GM18505 (cell line): ENCODE data around the gene ARHGAP1.

Experiments
- ATAC-seq: cut with Tn5 transposase; IDR thresholded peaks from one replicate; pipeline ENCODE4 v1.9.1; 2021; ENCODE audit not compliant: unreplicated experiment
- POLR2A ChIP-seq: IDR thresholded peaks from 4 replicates; pipeline ENCODE4 v1.6.1; 2011; ENCODE audit warnings: borderline replicate concordance; ENCODE audit not compliant: insufficient read depth, insufficient read length; ENCODE audit errors: extremely low read depth

The ARHGAP1 gene

DNA sequence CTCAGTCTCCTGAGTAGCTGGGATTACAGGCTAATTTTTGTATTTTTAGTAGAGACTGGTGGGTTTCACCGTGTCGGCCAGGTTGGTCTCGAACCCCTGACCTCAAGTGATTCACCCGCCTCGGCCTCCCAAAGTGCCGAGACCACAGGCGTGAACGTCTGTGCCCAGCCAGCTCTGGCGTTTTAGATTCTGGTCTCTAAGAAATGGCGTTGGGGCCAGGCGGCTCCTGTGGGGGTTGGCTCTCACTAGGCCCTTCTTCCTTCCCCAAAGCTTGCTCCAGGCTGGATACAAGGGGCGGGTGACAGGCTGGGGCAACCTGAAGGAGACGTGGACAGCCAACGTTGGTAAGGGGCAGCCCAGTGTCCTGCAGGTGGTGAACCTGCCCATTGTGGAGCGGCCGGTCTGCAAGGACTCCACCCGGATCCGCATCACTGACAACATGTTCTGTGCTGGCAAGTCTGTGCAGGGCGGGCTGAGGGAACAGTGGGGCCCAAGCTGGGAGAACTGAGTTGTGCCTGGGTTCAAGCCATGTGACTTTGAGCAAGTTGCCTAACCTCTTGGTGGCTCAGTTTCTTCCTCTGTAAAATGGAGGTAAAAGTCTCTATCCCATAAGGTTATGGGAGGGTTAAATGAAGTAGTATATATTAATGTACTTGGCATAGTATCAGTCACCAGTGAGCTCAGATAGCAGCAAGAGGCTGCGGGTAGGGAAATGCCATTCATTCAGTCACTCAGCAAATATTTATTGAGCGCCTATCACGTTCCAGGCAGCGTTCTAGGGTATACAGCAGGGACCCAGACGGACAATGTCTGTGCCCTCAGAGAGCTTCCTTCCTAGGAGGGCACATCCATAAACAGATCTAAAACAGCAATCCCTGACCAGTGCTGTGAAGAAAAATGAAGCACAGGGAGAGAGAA, 28.9 kb upstream of the ARHGAP1 start:
- no peak for TF ChIP-seq POLR2A
- ATAC-seq = no peak

DNA sequence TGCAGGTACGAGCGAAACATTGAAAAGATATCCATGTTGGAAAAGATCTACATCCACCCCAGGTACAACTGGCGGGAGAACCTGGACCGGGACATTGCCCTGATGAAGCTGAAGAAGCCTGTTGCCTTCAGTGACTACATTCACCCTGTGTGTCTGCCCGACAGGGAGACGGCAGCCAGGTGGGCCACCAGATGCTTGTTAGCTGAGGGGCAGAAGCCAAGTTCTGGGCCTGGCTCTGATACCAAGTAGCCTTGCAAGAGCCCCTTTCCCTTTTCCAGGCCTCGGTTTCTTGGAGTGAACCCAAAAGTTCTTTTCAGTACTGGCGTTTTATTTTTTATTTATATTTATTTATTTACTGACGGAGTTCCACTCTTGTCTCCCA, 28.2 kb upstream of the ARHGAP1 start:
- ATAC-seq = no peak
- TF ChIP-seq POLR2A = no peak

DNA sequence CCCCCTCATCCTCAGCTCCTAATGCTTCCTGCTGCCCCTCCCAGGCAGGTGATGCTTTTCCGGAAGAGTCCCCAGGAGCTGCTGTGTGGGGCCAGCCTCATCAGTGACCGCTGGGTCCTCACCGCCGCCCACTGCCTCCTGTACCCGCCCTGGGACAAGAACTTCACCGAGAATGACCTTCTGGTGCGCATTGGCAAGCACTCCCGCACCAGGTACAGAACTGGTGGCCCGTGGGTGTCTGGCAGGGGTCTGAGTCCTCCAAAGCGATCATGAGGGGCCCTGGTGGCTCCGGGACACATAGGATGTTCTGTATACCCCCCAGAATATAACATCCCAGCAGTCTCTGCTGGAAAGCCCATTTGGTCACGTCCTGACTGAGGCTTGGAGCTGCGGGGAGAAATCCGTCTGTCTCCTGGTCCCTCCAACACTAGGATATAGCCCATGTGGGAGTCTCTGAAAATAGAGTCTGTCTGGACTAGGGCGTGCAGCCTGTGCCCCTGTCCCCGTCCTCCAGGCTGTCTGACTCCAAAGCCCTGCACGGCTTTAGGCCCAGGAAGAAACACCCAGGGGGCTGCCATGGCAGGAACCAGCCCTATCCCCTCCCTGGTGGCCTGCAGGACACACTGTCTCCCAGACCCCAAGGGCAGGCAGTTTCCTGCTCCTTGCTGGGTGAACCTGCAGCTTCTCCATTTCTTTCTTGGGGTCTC, 27.7 kb upstream of the ARHGAP1 start:
- no peak for TF ChIP-seq POLR2A
- ATAC-seq = no peak

DNA sequence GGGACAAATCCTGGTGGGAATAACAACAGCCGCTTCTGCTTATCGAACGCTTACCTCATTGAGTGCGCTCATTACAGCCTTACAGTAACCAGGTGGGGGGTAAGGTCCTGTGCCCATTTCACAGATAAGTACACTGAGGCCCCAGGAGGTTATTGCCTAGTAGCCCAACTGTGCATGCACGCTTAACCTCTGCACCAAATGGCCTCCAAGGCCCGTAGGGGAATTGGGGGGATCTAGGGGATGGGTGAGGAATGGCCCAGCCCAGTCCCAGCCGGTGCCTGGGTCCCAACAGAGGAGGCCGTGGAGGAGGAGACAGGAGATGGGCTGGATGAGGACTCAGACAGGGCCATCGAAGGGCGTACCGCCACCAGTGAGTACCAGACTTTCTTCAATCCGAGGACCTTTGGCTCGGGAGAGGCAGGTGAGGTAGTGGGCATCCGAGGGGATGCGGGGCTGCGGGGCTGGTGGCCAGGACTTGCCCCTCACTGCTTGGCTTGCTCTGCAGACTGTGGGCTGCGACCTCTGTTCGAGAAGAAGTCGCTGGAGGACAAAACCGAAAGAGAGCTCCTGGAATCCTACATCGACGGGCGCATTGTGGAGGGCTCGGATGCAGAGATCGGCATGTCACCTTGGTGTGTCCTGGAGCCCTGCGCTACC, 25.9 kb upstream of the ARHGAP1 start:
- no peak for TF ChIP-seq POLR2A
- no peak for ATAC-seq

DNA sequence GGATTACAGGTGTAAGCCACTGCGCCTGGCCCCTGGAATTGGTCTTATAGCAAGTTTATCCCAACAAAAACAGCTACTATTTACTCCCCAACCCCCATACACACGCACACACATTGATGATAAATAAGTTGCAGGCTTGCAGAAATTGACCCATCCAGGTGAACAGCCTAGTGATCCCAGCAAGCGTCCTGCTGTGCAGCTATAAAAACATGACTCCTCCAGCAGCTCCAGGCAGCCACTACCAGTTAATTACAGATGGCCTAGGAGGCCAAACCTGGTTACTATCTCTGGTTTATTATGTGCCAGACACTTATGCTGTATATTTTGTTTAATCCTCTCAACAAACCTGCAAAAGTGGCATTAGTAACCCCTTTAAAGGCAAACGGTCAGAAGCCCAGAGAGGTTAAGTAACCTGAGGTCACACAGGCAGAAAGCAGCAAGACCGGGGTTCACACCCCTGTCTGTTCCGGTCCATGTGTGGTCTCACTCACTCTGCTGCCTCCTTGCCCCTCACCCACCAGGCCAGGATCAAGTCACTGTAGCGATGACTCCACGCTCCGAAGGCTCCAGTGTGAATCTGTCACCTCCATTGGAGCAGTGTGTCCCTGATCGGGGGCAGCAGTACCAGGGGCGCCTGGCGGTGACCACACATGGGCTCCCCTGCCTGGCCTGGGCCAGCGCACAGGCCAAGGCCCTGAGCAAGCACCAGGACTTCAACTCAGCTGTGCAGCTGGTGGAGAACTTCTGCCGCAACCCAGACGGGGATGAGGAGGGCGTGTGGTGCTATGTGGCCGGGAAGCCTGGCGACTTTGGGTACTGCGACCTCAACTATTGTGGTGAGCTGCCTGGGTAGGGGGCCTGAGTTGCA, 25.2 kb upstream of the ARHGAP1 start:
- TF ChIP-seq POLR2A = no peak

DNA sequence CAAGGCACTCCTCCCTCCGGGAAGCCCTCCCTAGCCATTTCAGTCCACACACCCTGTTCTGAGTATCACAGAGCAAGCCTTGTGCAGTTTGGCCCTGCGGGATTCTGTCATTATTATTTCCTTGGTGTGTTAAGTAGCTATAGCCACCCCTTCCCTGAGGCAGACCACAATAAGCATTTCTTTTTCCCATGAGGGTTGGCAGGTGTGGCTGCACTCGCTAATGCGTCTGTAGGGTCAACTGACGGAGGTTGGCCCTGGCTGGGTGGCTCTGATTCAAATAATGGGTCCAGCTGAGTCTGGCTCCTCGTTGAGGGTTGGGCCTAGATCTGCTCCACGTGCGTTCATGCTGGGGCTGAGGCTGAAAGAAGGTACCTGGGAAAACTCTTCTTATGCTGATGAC, 23.7 kb upstream of the ARHGAP1 start:
- ATAC-seq = no peak
- no peak for TF ChIP-seq POLR2A

More for the DNA sequence above, 25.2 kb upstream of the ARHGAP1 start:
- ATAC-seq = no peak

DNA sequence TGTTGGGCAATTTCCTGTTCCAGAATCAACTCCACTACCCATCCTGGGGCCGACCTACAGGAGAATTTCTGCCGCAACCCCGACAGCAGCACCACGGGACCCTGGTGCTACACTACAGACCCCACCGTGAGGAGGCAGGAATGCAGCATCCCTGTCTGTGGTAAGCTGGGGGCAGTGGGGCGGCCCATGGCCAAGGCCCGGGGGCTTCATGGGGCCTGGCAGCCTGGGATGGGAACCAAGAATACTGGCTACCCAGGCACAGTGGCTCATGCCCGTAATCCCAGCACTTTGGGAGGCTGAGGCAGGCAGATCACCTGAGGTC, 22.9 kb upstream of the ARHGAP1 start:
- no peak for ATAC-seq
- no peak for TF ChIP-seq POLR2A

DNA sequence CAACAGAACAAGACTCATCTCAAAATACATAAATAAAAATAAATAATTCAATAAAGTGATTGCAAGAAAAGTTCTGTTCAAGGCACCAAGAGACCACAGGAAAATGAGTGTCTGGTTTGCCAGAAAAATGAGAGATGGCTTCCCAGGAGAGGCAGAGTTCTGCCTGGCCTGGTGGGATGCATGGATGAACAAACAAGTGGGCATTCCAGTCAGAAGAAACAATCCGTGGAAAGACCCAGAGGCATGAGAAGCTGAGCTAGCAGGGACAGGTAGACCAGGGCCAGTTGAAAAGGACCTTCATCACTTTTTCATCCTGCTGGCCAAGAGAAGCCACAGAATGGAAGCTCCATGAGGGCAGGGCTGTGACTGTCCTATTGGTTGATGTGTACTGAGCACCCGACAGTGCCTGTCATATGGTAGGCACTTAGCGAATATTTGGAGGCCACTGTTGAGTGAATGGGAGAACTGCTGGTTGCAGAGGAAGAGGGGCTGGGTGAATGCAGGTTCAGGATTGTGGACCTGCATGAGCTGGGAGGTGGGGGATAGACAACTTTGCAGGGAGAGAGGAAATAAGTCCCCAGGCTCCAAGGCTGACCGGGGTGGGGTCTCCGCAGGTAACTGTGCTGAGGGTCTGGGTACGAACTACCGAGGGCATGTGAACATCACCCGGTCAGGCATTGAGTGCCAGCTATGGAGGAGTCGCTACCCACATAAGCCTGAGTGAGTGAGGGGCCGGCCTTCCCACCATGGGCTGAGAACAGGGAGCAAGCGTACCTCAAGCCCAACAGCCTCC, 22.3 kb upstream of the ARHGAP1 start:
- no peak for TF ChIP-seq POLR2A
- ATAC-seq = no peak

DNA sequence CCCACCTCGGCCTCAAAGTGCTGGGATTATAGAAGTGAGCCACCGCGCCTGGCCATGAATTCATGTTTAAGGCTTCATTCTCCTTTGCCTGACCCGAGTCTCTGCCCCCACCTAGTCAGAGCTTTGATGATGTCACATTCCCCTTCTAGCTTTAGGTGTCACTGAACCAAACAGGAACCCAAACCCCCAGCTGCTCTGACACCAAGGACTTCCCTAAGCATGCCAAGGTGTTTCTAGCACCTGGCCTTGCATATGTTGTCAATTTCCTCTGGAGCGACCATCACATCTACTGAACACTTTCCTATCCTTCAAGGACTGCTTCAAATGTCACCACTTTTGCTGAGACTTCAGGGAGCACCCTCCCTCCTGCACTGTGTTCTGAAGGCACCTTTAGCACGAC, 20.9 kb upstream of the ARHGAP1 start:
- TF ChIP-seq POLR2A = no peak
- no peak for ATAC-seq

DNA sequence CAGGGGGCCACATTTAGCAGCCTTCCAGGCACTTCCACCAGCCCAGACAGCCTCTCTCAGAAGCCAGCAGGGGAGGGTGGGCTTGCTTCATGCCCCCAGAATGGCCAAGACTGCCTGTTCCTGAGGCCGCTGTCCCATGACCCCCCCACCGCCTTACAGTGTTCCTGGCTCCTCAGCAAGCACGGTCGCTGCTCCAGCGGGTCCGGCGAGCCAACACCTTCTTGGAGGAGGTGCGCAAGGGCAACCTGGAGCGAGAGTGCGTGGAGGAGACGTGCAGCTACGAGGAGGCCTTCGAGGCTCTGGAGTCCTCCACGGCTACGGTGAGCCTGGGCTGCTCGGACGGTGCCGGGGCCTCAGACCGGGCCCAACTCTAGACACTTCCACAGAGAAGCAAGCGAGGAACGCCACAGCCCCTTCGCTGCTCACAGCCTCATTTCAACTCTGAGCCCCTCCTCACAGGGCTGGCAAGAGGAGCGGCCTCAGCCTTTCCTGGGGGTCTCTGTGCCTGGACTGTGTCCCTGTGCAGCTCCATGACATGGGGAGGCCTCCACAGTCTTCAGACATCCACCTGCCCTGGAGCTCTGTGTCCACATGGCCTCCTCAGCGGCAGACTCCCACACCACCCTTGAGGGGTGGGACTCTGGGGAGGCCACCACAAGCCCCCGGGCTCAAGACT, 19.3 kb upstream of the ARHGAP1 start:
- no peak for ATAC-seq
- no peak for TF ChIP-seq POLR2A

DNA sequence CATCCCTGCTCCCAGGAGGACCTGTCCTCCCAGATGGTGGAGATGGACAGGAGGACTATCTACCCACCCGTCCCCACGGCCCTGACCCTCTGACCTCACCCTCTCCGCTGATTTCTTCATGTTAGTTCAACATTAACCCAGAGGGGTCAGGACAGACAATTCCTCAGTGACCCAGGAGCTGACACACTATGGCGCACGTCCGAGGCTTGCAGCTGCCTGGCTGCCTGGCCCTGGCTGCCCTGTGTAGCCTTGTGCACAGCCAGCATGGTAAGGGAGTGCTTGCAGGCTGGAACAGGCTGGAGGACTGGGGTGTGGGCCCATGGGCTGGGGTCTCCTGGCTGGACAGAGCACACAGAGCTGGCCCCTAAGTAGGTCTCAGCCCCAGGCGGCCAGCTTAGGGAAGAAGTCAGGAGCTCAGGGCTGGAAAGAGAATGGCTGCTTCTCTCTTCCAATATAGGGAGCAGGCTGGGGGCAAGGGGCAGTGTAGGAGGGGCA, 18.7 kb upstream of the ARHGAP1 start, which contains the start of gene F2:
Gene F2 (plus strand): TSS at position 166 of the 495 bp plus-strand sequence. CDS start 23 bp downstream, at position 189.
- no peak for TF ChIP-seq POLR2A

More for the DNA sequence above, 18.7 kb upstream of the ARHGAP1 start, which contains the start of gene F2:
- ATAC-seq = no peak
